Lung (tissue), 12 donors: Measurements from ENCODE around the gene PP2D1. TPM values are rescaled to one million over a fixed set of nuclear protein-coding genes. Genes with fewer than 3 reads are reported as not detected.
"Not testable (repeated sequence)": the region's sequence is repeated elsewhere in the genome, so short reads cannot be mapped to it uniquely, and the experiment has no call there.

Source experiments
- ATAC-seq: fragments of 200-7000 bp; cut with Tn5 transposase; one replicate; pipeline ENCODE4 v1.9.1; 2020; ENCODE audit warnings: moderate number of reproducible peaks; ENCODE audit not compliant: insufficient read depth, low FRiP score
- DNase-seq, 3 donors: peaks; one replicate each; pipeline ENCODE4 v3.0.0-alpha.2; 2013 to 2017
- H3K27ac ChIP-seq, 2 donors: one replicate each; pipeline ENCODE4 v1.5.1; 2013; ENCODE audit warnings: mild to moderate bottlenecking in 2 of 2, moderate library complexity in 2 of 2, control low read depth in 1 of 2, inconsistent platforms in 1 of 2, low read depth in 1 of 2, low read length in 1 of 2
- H3K27me3 ChIP-seq, 3 donors: one replicate each; pipeline ENCODE4 v1.5.1; 2013; ENCODE audit warnings: low read length in 2 of 3; ENCODE audit not compliant: control insufficient read depth in 3 of 3, insufficient read depth in 3 of 3
- H3K36me3 ChIP-seq, 4 donors: one replicate each; pipeline ENCODE4 v1.5.1; 2013; ENCODE audit warnings: low read length in 4 of 4, mild to moderate bottlenecking in 1 of 4, moderate library complexity in 1 of 4; ENCODE audit not compliant: control insufficient read depth in 4 of 4, insufficient read depth in 4 of 4
- H3K4me1 ChIP-seq, 5 donors: one replicate each; pipeline ENCODE4 v1.5.1; 2013; ENCODE audit warnings: low read length in 5 of 5, mild to moderate bottlenecking in 2 of 5, moderate library complexity in 1 of 5; ENCODE audit not compliant: control insufficient read depth in 5 of 5, insufficient read depth in 5 of 5
- H3K4me3 ChIP-seq: one replicate; pipeline ENCODE4 v1.5.1; 2013; ENCODE audit warnings: mild to moderate bottlenecking, control low read depth, moderate library complexity
- H3K9ac ChIP-seq, 2 donors: one replicate each; pipeline ENCODE4 v1.5.1; 2013; ENCODE audit warnings: low read length in 2 of 2, control low read depth in 1 of 2; ENCODE audit not compliant: insufficient read depth in 1 of 2
- H3K9me3 ChIP-seq, 4 donors: one replicate each; pipeline ENCODE4 v1.5.1; 2013; ENCODE audit warnings: low read length in 3 of 4, mild to moderate bottlenecking in 1 of 4, moderate library complexity in 1 of 4; ENCODE audit not compliant: control insufficient read depth in 4 of 4, insufficient read depth in 3 of 4
- WGBS, 2 donors: extraction: QIAGEN DNeasy Blood & Tissue Kit; methylation state at CpG; one replicate each; pipeline ENCODE4 v1.1.7; 2013; 5-methylcytosine and 5-hydroxymethylcytosine counted together
- polyA plus RNA-seq, 2 donors: library from polyadenylated mRNA; stranded (reverse); fragments of 200-250 nt; gene quantifications; one replicate each; pipeline ENCODE4 v1.2.1, GENCODE V29; 2013
- total RNA-seq, 2 donors: library from RNA; depleted of rRNA in 1 of 2; stranded (reverse); fragments of >200 nt in 1 of 2; gene quantifications; one replicate each; pipeline ENCODE4 v1.2.1, GENCODE V29; 2014 to 2021
- TF ChIP-seq, protein P1 (sequence below): IDR thresholded peaks from 2 replicates; pipeline ENCODE4 v1.5.1; 2012; ENCODE audit warnings: mild to moderate bottlenecking; ENCODE audit errors: control extremely low read depth, extremely low read depth
- donor health status: control.
- donor health status: control.
- donor health status: Bipolar disorder and iron deficiency.
- donor health status: healthy.
- donor health status: DM: yes; HTN: yes; CAD: no.

The PP2D1 gene
- total and polyA plus RNA-seq, 4 donors, result not detected

- WGBS, 2 donors, result 79 to 87% methylated on average over 4 of the region's 4 CpGs
- H3K9ac ChIP-seq, result no peak overlapping the region
- ATAC-seq (no peak), DNase-seq (no peak)
- TF ChIP-seq, protein P1, sequence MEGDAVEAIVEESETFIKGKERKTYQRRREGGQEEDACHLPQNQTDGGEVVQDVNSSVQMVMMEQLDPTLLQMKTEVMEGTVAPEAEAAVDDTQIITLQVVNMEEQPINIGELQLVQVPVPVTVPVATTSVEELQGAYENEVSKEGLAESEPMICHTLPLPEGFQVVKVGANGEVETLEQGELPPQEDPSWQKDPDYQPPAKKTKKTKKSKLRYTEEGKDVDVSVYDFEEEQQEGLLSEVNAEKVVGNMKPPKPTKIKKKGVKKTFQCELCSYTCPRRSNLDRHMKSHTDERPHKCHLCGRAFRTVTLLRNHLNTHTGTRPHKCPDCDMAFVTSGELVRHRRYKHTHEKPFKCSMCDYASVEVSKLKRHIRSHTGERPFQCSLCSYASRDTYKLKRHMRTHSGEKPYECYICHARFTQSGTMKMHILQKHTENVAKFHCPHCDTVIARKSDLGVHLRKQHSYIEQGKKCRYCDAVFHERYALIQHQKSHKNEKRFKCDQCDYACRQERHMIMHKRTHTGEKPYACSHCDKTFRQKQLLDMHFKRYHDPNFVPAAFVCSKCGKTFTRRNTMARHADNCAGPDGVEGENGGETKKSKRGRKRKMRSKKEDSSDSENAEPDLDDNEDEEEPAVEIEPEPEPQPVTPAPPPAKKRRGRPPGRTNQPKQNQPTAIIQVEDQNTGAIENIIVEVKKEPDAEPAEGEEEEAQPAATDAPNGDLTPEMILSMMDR, result no peak
- no peaks in the 10 kb centered on the region for H3K27me3 ChIP-seq
- H3K4me3 ChIP-seq, result no peak overlapping the region
- no peak overlapping the region for H3K27ac ChIP-seq
- peaks cover 0 to 8% (median 2%) of the 10 kb centered on the region in 5 donors for H3K4me1 ChIP-seq
- no peaks in the 10 kb centered on the region for H3K36me3 ChIP-seq
- H3K9me3 ChIP-seq, result no peaks in the 10 kb centered on the region
Observed at GRCh38 chr3:20027136-20027535, 15.1 kb upstream of the PP2D1 start.

DNA sequence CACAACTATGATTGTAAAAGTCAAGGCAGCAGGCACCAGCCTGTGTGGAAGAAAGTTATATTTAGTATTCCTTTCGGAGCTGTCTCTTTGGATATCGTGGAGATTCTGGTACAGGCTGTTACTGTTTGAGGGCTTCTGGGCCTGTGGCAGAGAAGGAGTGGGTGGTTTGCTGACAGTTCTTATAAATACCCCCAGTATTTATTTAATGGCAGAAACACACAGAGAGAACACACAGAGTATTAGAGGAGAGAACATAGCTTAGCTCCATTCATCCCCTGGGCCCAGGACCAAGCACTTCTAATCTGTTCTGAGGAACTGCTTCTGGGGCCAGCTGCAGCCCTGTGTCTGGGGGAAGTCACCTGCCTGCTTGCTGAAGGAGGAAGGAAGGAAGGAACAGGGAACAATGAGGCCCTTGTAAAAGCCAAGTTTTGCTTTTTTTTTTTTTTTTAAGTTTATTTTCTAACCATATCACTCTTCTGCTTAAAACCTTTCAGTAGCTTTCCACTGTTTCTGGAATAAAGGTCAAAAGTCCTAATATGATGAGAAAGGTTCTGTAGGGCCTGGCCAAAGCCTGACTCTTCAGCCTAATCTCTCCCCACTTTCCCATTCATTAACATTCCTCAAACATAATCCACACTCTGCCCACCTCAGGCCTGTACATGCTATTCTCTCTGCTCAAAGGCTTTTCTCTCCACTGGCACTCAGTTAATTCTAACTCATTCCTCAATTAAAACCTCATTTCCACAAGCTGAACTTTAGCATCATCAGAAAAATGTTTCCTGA lies 11.8 kb upstream of the PP2D1 start:
- DNase-seq, result peak; percentile 42 to 71 (median 47)
- peak overlapping the region in 1 of 2 donors; percentile 40 for H3K27ac ChIP-seq

DNA sequence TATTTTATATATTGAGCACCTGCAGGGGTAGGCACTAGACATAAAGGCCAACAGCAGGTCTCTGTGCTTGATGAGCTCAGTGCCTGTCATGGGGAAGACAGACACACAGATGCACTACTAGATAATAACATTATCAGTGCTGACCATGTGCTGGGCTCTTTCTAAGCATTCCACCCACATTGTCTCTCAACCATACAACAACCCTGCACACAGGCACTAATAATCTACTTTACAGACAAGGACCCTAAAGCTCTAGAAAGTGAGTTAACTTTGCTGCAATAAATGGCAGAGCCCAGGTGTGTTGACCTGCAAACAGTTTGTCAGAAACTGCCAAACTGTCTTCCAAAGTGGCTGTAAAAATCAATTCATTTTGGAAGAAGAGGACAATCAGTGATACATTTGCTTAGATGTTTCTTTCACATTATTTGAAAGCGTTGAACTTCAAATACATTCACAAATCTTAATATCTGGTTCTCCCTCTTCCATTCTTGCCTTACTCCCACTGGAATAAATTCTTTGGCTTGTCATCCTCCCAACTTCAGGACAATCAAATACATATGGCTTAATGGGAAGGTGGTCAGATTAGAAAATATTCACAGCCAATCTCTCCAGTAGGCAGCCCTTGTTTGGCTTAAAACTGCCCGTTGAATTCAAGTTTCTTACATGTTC lies 11.0 kb upstream of the PP2D1 start:
- Histone ChIP-seq H3K36me3 (no peaks in the 10 kb centered on the region), H3K27ac (no peak overlapping the region), H3K4me1 (peaks cover 0 to 8% (median 2%) of the 10 kb centered on the region in 5 donors), H3K9me3 (no peaks in the 10 kb centered on the region), H3K9ac (no peak overlapping the region), H3K4me3 (no peak overlapping the region), H3K27me3 (no peaks in the 10 kb centered on the region)
- ATAC-seq, result no peak
- 68% methylated on average over 2 of the region's 2 CpGs for WGBS, 2 donors
- TF ChIP-seq, protein P1, result no peak
- DNase-seq, result no peak

More for the DNA sequence above, 11.8 kb upstream of the PP2D1 start:
- H3K27me3 ChIP-seq, result no peaks in the 10 kb centered on the region
- TF ChIP-seq, protein P1, result no peak
- no peaks in the 10 kb centered on the region for H3K36me3 ChIP-seq
- peak; percentile 62 for ATAC-seq
- no peaks in the 10 kb centered on the region for H3K9me3 ChIP-seq
- H3K4me1 ChIP-seq, result peaks cover 0 to 8% (median 2%) of the 10 kb centered on the region in 5 donors
- no peak overlapping the region for H3K4me3 ChIP-seq
- no peak overlapping the region for H3K9ac ChIP-seq
- WGBS, 2 donors, result 52 to 67% methylated on average over 2 of the region's 2 CpGs

GRCh38 chr3:20016076-20016475 lies 4.0 kb upstream of the PP2D1 start:
- ATAC-seq, H3K9me3 ChIP-seq, H3K4me1 ChIP-seq, H3K27me3 ChIP-seq, H3K36me3 ChIP-seq, H3K9ac ChIP-seq, H3K27ac ChIP-seq, DNase-seq, H3K4me3 ChIP-seq: not testable (repeated sequence)
- 93 to 95% methylated on average over 3 of the region's 3 CpGs for WGBS, 2 donors
